Muscle of leg (tissue), 11 donors: ENCODE results near the gene SPTBN1. TPM values are rescaled to one million over a fixed set of nuclear protein-coding genes. Genes with fewer than 3 reads are reported as not detected.
"Not testable (repeated sequence)": the region's sequence is repeated elsewhere in the genome, so short reads cannot be mapped to it uniquely, and the experiment has no call there.

Experiments
- DNase-seq: peaks from one replicate; pipeline ENCODE4 v3.0.0; 2013
- H3K27ac ChIP-seq: one replicate; pipeline ENCODE4 v1.5.1; 2013; ENCODE audit warnings: mild to moderate bottlenecking, low read length, control low read depth
- H3K27me3 ChIP-seq: one replicate; pipeline ENCODE4 v1.6.1; 2013; ENCODE audit warnings: low read length; ENCODE audit not compliant: control insufficient read depth, insufficient read depth
- H3K36me3 ChIP-seq: one replicate; pipeline ENCODE4 v1.6.1; 2013; ENCODE audit warnings: low read length; ENCODE audit not compliant: control insufficient read depth, insufficient read depth
- H3K4me1 ChIP-seq: one replicate; pipeline ENCODE4 v1.6.1; 2013; ENCODE audit warnings: low read length; ENCODE audit not compliant: control insufficient read depth, insufficient read depth
- H3K4me3 ChIP-seq: one replicate; pipeline ENCODE4 v1.5.1; 2013; ENCODE audit warnings: low read length, control low read depth
- H3K9me3 ChIP-seq: replicated peaks from 2 replicates; pipeline ENCODE4 v1.6.1; 2013; ENCODE audit warnings: low read depth, low read length; ENCODE audit not compliant: control insufficient read depth
- WGBS: methylation state at CpG from one replicate; pipeline ENCODE4 v1.1.5; 2013; ENCODE audit warnings: missing lambda C conversion rate; ENCODE audit not compliant: insufficient coverage; 5-methylcytosine and 5-hydroxymethylcytosine counted together
- polyA plus RNA-seq, 8 donors: library from polyadenylated mRNA; unstranded; fragments of 120-200 nt; gene quantifications; one replicate each; pipeline versions ENCODE4 v1.2.1 to v1.2.3, GENCODE V29; 2013; ENCODE audit warnings: inconsistent platforms in 1 of 8, low replicate concordance in 1 of 8; ENCODE audit not compliant: insufficient read length in 8 of 8, insufficient read depth in 1 of 8
- total RNA-seq: library from RNA; stranded (reverse); fragments of 120-200 nt; gene quantifications from one replicate; pipeline ENCODE4 v1.2.4, GENCODE V29; 2013

The SPTBN1 gene
- total and polyA plus RNA-seq, 9 donors = 228 to 333 (median 273) TPM

DNA sequence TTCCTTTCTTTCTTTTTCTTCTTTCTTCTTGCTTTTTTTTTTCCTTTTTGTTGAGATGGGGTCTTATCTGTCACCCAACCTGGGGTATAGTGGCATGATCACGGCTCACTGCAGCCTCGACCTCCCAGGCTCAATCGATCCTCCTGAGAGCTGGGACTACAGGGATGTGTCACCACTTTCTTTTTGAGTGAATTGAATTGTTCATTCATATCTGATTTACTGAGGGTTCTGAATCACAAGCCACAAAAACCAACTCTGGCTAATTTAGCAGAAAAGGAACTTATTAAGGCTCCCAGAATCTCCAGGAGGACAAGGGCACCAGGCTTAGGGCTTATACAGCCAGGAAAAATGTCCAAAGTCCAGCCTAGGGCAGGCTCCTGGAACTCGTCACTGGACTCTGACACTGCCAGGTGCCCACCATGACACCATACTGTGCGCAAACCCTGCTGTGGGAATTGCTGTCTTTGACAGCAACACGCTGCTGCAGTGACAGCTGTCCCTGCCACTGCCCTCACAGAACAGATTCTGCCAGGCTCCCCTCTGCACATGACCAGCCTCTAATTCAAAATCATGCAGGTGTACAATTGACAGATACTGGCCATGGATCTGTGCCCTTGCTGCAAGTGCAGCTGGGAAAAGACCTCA, 224.4 kb downstream of the SPTBN1 start:
- Histone ChIP-seq H3K4me1 (peaks cover 11% of the 10 kb centered on the region), H3K27ac (no peak overlapping the region), H3K9me3 (no peaks in the 10 kb centered on the region), H3K4me3 (no peak overlapping the region), H3K27me3 (no peaks in the 10 kb centered on the region), H3K36me3 (no peaks in the 10 kb centered on the region)
- no peak for DNase-seq
- 90% methylated on average over 3 of the region's 6 CpGs for WGBS

DNA sequence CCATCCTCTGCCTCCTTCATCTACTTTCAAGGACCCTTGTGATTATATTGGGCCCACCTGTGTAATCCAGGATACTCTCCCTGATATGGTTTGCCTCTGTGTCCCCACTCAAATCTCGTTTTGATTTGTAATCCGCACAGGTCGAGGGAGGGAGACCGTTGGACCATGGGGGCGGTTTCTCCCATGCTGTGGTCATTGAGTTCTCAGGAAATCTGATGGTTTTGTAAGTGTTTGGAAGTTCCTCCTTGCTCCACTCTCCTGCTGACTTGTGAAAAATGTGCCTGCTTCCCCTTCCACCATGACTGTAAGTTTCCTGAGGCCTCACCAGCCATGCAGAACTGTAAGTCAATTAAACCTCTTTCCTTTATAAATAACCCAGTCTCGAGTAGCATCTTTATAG, 225.3 kb downstream of the SPTBN1 start:
- DNase-seq = no peak
- peaks cover 9% of the 10 kb centered on the region for H3K4me1 ChIP-seq
- H3K4me3 ChIP-seq = no peak overlapping the region
- H3K9me3 ChIP-seq = no peaks in the 10 kb centered on the region
- H3K27me3 ChIP-seq = no peaks in the 10 kb centered on the region
- no peak overlapping the region for H3K27ac ChIP-seq
- no peaks in the 10 kb centered on the region for H3K36me3 ChIP-seq
- 70% methylated on average over 2 of the region's 6 CpGs for WGBS

- Histone ChIP-seq H3K4me3 (no peak overlapping the region), H3K9me3 (no peaks in the 10 kb centered on the region), H3K4me1 (peaks cover 5% of the 10 kb centered on the region), H3K27ac (no peak overlapping the region), H3K36me3 (no peaks in the 10 kb centered on the region), H3K27me3 (no peaks in the 10 kb centered on the region)
- no peak for DNase-seq
- WGBS = no CpG with 5 or more reads among the region's 2 CpGs
These were observed 227.5 kb downstream of the SPTBN1 start for GRCh38 chr2:54683596-54683995.

GRCh38 chr2:54685263-54685775, 229.2 kb downstream of the SPTBN1 start:
- no peaks in the 10 kb centered on the region for H3K9me3 ChIP-seq
- 74% methylated on average over 4 of the region's 4 CpGs for WGBS

GRCh38 chr2:54687595-54688152, 231.5 kb downstream of the SPTBN1 start:
- no peak for DNase-seq
- Histone ChIP-seq H3K4me3 (no peak overlapping the region), H3K36me3 (no peaks in the 10 kb centered on the region), H3K9me3 (no peaks in the 10 kb centered on the region), H3K4me1 (no peaks in the 10 kb centered on the region), H3K27me3 (no peaks in the 10 kb centered on the region), H3K27ac (no peak overlapping the region)
- WGBS = 100% methylated on average over 1 of the region's 4 CpGs

More at GRCh38 chr2:54685263-54685775, 229.2 kb downstream of the SPTBN1 start:
- Histone ChIP-seq H3K27ac (no peak overlapping the region), H3K27me3 (no peaks in the 10 kb centered on the region), H3K36me3 (no peaks in the 10 kb centered on the region), H3K4me3 (no peak overlapping the region), H3K4me1 (peaks cover 3% of the 10 kb centered on the region)
- no peak for DNase-seq

GRCh38 chr2:54691445-54692135, 235.5 kb downstream of the SPTBN1 start:
- H3K4me3 ChIP-seq = no peak overlapping the region
- H3K4me1 ChIP-seq = no peaks in the 10 kb centered on the region
- 84% methylated on average over 6 of the region's 8 CpGs for WGBS
- H3K36me3 ChIP-seq = no peaks in the 10 kb centered on the region
- no peaks in the 10 kb centered on the region for H3K9me3 ChIP-seq
- H3K27ac ChIP-seq = no peak overlapping the region
- no peaks in the 10 kb centered on the region for H3K27me3 ChIP-seq
- no peak for DNase-seq

DNA sequence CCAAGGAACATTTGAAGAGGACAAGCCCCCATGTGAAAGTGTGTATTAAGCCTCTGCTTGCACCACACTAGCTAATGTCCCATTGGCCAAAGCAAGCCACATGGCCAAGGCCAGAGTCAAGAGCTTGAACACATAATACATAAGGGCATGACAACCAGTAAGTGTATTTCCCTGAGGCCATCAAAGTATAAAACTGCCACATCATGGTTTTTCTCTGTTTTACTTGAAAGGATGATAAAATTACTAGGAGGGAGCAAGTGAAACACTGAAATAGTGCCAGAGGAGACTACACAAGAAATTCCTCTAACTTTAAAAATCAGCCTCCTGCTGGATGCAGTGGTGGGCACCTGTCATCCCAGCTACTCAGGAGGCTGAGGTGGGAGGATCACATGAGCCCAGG, 236.4 kb downstream of the SPTBN1 start:
- H3K9me3 ChIP-seq = no peaks in the 10 kb centered on the region
- no peak for DNase-seq
- H3K4me3 ChIP-seq = no peak overlapping the region
- H3K27me3 ChIP-seq = no peaks in the 10 kb centered on the region
- H3K4me1 ChIP-seq = no peaks in the 10 kb centered on the region
- H3K27ac ChIP-seq = no peak overlapping the region
- H3K36me3 ChIP-seq = no peaks in the 10 kb centered on the region

DNA sequence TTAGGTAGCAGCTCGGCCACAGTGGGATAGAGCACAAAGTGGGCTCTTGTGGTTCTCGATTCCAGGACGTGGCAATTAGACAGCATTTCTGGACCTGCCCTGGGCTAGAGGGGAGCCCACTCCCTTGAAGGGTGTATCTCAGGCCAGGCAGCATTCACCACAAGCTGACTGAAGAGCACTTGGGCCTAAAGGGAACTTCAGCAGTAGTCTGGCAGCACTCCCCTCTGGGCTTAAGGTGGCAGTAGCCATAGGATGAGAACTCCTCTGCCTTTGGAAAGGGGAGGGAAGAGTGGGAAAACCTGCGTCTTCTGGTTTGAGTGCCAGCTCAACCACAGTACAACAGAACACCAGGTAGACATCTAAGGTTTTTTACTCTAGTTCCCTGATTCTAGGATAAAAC, 239.3 kb downstream of the SPTBN1 start:
- no peaks in the 10 kb centered on the region for H3K27me3 ChIP-seq
- no peak for DNase-seq
- H3K27ac ChIP-seq = no peak overlapping the region
- H3K4me3 ChIP-seq = no peak overlapping the region
- no peaks in the 10 kb centered on the region for H3K4me1 ChIP-seq
- no peaks in the 10 kb centered on the region for H3K9me3 ChIP-seq
- no peaks in the 10 kb centered on the region for H3K36me3 ChIP-seq
- WGBS = 93% methylated on average over 3 of the region's 4 CpGs

DNA sequence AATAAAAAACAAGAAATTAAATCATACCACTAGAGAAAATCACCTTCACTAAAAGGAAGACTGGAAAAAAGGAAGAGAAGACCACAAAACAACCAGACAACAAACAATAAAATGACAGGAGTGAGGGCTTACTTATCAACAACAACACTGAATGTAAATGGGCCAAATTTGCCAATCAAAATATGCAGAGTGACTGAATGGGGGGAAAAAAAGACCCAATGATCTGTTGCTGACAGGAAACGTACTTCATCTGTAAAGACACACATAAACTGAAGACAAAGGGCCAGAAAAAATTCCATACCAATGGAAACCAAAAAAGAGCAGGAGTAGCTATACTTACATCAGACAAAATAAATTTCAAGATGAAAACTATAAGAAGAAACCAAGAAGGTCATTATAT, 241.8 kb downstream of the SPTBN1 start:
- no CpG with 5 or more reads among the region's 1 CpG for WGBS
- H3K27me3 ChIP-seq = no peaks in the 10 kb centered on the region
- H3K9me3 ChIP-seq = no peaks in the 10 kb centered on the region
- H3K36me3 ChIP-seq = no peaks in the 10 kb centered on the region
- DNase-seq = no peak
- no peak overlapping the region for H3K4me3 ChIP-seq
- H3K27ac ChIP-seq = no peak overlapping the region
- H3K4me1 ChIP-seq = no peaks in the 10 kb centered on the region

- not testable (repeated sequence) for H3K27ac ChIP-seq, H3K4me1 ChIP-seq, H3K27me3 ChIP-seq, H3K4me3 ChIP-seq, H3K9me3 ChIP-seq, H3K36me3 ChIP-seq, DNase-seq
- 95% methylated on average over 13 of the region's 37 CpGs for WGBS
These were observed 242.8 kb downstream of the SPTBN1 start for GRCh38 chr2:54698926-54699325.
